HG03460 (cell line): ENCODE results near the gene MAVS.

Experiments used
- ATAC-seq: cut with Tn5 transposase; IDR thresholded peaks from one replicate; pipeline ENCODE4 v1.9.1; 2021; ENCODE audit not compliant: unreplicated experiment

MAVS gene

GRCh38 chr20:3846740-3847428 lies at the start of gene MAVS:
Gene MAVS (plus strand): TSS chr20:3846834. CDS start chr20:3854625, 7,791 bp downstream.
- ATAC-seq = peak; percentile 94

- ATAC-seq = no peak
These were observed 49.4 kb upstream of the MAVS start for GRCh38 chr20:3797226-3797545.

DNA sequence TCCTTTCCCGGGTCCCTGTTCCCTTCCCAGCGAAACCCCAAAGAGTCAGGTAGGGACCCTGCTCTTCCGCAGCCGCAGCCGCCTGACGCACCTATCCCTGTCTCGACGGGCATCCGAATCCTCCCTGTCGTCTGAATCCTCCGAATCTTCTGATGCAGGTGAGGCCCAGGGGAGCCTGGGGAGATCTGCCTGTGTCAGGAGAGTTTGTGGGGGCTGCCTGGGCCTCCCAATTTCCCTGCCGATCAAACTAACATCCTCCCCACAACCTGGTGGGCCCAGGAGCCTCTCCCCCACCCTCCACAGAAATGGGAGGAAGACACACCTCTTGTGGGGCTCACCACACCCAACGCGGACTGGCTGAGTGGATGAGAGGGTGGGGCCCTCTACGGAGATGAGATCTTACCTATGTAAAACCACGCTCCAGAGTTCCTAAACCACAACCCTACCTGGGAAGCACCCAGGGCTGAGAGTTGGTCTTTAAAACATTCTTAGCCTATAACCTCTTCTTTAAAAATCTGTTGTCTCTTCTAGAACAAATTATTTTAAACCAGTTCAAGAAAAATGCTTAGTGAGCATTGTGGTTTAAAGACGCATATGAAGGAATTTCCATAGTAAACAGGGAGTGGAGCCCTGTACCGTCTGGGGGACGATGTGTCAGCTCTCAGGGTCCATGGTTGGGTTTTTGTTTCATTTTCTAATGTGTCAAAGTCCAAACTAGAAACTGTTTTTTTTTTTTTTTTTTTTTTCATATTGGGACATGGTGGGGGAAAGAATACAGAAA lies 48.9 kb upstream of the MAVS start:
- no peak for ATAC-seq

GRCh38 chr20:3798373-3798768 lies 48.3 kb upstream of the MAVS start:
- ATAC-seq = no peak

- ATAC-seq = no peak
These were observed 47.8 kb upstream of the MAVS start for GRCh38 chr20:3798908-3799248.

DNA sequence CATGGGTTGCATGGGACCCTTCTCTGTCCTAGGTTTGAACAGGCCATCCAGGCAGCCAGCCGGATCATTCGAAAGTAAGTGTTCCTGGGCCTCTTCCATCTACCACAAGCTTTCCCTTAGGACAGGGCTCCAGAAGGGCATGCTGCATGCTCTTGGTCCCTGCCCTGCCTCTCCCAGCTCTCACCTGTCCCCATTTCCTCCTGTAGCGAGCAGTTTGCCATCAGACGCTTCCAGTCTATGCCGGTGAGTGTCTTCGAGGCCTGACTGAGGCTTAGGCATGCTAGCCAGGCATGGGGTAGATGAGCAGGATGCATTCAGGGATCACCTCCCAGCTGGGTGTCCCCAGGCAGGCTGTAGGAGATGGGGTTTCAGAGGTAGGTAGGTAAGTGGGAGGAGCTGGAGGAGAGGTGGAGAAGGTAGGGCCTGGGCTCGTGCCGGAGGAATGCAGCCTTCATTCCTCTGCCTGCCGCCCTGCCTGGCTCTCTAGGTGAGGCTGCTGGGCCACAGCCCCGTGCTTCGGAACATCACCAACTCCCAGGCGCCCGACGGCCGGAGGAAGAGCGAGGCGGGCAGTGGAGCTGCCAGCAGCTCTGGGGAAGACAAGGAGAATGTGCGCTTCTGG lies 46.3 kb upstream of the MAVS start:
- ATAC-seq = no peak

DNA sequence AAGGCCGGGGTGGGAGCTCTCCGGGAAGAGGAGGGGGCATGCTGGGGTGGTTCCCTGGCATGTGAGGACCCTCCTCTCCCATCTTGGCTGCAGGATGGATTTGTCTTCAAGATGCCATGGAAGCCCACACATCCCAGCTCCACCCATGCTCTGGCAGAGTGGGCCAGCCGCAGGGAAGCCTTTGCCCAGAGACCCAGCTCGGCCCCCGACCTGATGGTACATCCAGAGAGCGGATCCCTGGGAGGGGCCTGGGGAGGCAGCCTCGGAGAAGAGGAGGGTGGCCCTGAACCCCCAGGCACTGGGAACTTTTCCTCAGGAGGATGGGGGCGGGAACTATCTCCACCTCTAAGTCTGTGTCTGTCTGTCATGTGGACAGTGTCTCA lies 45.8 kb upstream of the MAVS start:
- no peak for ATAC-seq

GRCh38 chr20:3801299-3801698 lies 45.3 kb upstream of the MAVS start:
- ATAC-seq = no peak

DNA sequence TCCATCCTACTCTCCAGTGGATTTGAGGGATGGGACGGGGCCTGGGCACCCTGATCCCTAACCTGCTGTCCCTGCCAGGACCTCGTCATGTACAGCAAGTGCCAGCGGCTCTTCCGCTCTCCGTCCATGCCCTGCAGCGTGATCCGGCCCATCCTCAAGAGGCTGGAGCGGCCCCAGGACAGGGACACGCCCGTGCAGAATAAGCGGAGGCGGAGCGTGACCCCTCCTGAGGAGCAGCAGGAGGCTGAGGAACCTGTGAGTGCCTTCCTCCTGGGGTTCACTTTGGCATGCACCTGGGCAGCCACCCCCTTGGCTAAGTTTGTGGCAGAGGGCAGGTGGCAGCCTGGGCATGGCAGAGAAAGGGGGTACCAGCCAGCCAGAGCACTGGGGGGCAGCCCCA lies 44.8 kb upstream of the MAVS start:
- ATAC-seq = no peak

GRCh38 chr20:3802524-3803239 lies 44.0 kb upstream of the MAVS start:
- ATAC-seq = no peak

GRCh38 chr20:3803289-3803688 lies 43.3 kb upstream of the MAVS start:
- ATAC-seq = no peak

- no peak for ATAC-seq
These were observed 42.8 kb upstream of the MAVS start for GRCh38 chr20:3803854-3804253.

- ATAC-seq = no peak
These were observed 42.3 kb upstream of the MAVS start for GRCh38 chr20:3804254-3804751.

DNA sequence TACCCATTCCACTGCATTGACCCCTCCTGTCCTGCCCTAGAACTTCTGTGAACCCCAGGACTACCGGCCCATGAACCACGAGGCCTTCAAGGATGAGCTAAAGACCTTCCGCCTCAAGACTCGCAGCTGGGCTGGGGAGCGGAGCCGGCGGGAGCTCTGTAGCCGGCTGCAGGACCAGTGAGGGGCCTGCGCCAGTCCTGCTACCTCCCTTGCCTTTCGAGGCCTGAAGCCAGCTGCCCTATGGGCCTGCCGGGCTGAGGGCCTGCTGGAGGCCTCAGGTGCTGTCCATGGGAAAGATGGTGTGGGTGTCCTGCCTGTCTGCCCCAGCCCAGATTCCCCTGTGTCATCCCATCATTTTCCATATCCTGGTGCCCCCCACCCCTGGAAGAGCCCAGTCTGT lies 41.9 kb upstream of the MAVS start:
- ATAC-seq = no peak

- ATAC-seq = no peak
These were observed 38.1 kb upstream of the MAVS start for GRCh38 chr20:3808544-3808943.

DNA sequence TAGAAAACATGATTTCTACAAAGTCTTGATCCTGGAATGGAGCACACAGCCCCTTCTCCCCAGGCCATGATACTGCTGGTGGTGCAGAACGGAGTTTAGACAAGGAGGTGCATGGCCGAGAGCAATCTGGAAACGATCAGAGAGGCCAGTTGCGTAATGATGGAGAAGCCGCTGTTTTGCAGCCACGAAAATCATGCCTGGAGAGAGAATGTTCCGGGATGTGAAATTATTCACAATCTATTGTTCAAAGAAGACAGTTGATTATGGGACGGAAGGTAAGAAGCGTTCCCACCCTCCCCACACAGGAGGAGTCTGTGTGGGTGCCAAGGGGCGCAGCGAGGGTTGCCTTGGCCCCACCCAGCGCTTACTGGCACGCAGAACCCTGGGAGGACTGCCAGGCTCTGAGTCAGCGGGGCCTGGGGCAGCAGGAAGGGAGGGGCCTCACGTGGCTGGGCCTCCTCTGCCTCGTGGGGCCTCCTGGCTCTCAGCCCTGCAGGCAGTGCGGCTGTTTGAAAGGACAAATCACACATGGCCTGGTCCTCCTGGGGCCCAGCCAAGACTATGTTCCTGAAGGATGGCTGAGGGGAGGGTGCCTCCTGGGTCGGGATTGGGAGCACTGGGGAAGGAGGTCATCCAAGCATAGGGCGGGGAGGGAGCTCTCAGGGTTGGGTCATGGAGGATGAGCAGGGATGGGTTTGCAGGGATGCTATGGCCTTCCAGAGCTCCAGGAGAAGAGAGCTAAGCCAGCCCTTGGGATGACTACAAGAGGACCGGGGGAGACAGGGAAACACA lies 35.0 kb upstream of the MAVS start:
- no peak for ATAC-seq

DNA sequence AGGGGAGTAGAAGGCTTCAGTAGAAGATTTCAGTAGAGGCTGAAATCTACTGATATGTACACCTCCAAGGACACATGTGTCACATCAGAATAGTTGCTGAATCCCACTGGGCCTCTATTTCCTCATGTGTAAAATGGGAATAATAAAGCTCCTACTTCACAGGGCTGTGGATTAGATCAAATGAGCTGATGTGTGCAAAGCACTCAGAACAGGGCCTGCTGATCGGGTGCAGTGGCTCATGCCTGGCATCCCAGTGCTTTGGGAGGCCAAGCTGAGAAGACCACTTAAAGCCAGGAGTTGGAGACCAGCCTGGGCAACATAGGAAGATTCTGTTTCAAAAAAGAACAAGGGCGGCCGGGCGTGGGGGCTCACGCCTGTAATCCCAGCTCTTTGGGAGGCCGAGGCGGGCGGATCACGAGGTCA lies 34.4 kb upstream of the MAVS start:
- no peak for ATAC-seq

- ATAC-seq = no peak
These were observed 33.4 kb upstream of the MAVS start for GRCh38 chr20:3812975-3813847.

GRCh38 chr20:3813848-3814581 lies 32.6 kb upstream of the MAVS start:
- no peak for ATAC-seq
